CD4-positive, alpha-beta memory T cell (primary cell): ENCODE data around the gene FAM9C. TPM values are rescaled to one million over a fixed set of nuclear protein-coding genes. Genes with fewer than 3 reads are reported as not detected.

ENCODE experiments used
- CTCF ChIA-PET: fragments of 350-600 bp; sonication (Branson Sonifier 250); formaldehyde crosslinking; loops from one replicate; lab custom pipeline; 2021; ENCODE audit warnings: inconsistent platforms; ENCODE audit not compliant: partially characterized antibody; lab: Charles Lee
- POLR2A ChIA-PET: fragments of 350-600 bp; sonication (Branson Sonifier 250); formaldehyde crosslinking; loops from one replicate; lab custom pipeline; 2021; ENCODE audit not compliant: partially characterized antibody; lab: Charles Lee
- DNase-seq, 5 donors: peaks; one replicate each; pipeline versions ENCODE4 v3.0.0 to v3.0.0-alpha.2; 2020 to 2022; ENCODE audit warnings: mixed read lengths in 1 of 5
- H3K27ac ChIP-seq: one replicate; pipeline ENCODE4 v1.7.0; 2013; ENCODE audit warnings: low read depth, low read length
- H3K27me3 ChIP-seq: 2 replicates; pipeline ENCODE4 v1.7.0; 2013; ENCODE audit warnings: mild to moderate bottlenecking, low read length, moderate library complexity; ENCODE audit not compliant: insufficient read depth
- H3K36me3 ChIP-seq: 2 replicates; pipeline ENCODE4 v1.7.0; 2013; ENCODE audit warnings: mild to moderate bottlenecking, low read length, moderate library complexity; ENCODE audit not compliant: insufficient read depth
- H3K4me1 ChIP-seq: 2 replicates; pipeline ENCODE4 v1.7.0; 2013; ENCODE audit warnings: mild to moderate bottlenecking, low read length, moderate library complexity; ENCODE audit not compliant: insufficient read depth
- H3K4me3 ChIP-seq, 2 donors: one replicate each; pipeline ENCODE4 v1.7.0; 2013; ENCODE audit warnings: low read length in 2 of 2, mild to moderate bottlenecking in 1 of 2
- H3K9me3 ChIP-seq, 2 donors: one replicate each; pipeline ENCODE4 v1.7.0; 2013; ENCODE audit warnings: low read length in 2 of 2, control low read depth in 1 of 2; ENCODE audit not compliant: control insufficient read depth in 1 of 2
- H3K27ac Mint-ChIP-seq, 7 donors: one replicate each; pipeline ENCODE4 v1.8.0; 2020 to 2021; ENCODE audit warnings: mixed read lengths in 7 of 7, mild to moderate bottlenecking in 6 of 7, inconsistent platforms in 3 of 7, moderate library complexity in 3 of 7
- H3K27me3 Mint-ChIP-seq, 2 donors: one replicate each; pipeline ENCODE4 v1.8.0; 2020 to 2021; ENCODE audit warnings: mixed read lengths in 2 of 2
- H3K36me3 Mint-ChIP-seq, 2 donors: one replicate each; pipeline ENCODE4 v1.8.0; 2020 to 2021; ENCODE audit warnings: mixed read lengths in 2 of 2, inconsistent platforms in 1 of 2, mild to moderate bottlenecking in 1 of 2
- H3K4me1 Mint-ChIP-seq, 4 donors: one replicate each; pipeline ENCODE4 v1.8.0; 2020 to 2021; ENCODE audit warnings: mixed read lengths in 4 of 4, mild to moderate bottlenecking in 1 of 4
- H3K4me3 Mint-ChIP-seq, 8 donors: one replicate each; pipeline ENCODE4 v1.8.0; 2020 to 2021; ENCODE audit warnings: mixed read lengths in 8 of 8, mild to moderate bottlenecking in 7 of 8, moderate library complexity in 6 of 8, inconsistent platforms in 3 of 8
- H3K9me3 Mint-ChIP-seq, 8 donors: one replicate each; pipeline ENCODE4 v1.8.0; 2020 to 2021; ENCODE audit warnings: mixed read lengths in 8 of 8, mild to moderate bottlenecking in 5 of 8, inconsistent platforms in 3 of 8, moderate library complexity in 1 of 8
- intact Hi-C: fragments of 100-400 bp; cut with micrococcal nuclease; formaldehyde crosslinking; loops from one replicate; pipeline ENCODE4 v1.15.1; 2023
- polyA plus RNA-seq, 2 donors: library from polyadenylated mRNA; unstranded; fragments of 300-500 nt; fragmentation: Illumina TruSeq; gene quantifications; one replicate each; pipeline ENCODE4 v1.2.3, GENCODE V29; 2021
- total RNA-seq, 2 experiments: library from RNA; stranded (reverse); gene quantifications; one replicate each; pipeline ENCODE4 v1.2.3, GENCODE V29; 2021

Gene FAM9C
- total and polyA plus RNA-seq, 4 experiments from 2014 or later: 0.34 TPM; not detected in 3

- Histone ChIP-seq H3K27me3 (no peaks in the 10 kb centered on the region), H3K4me1 (peaks cover 100% of the 10 kb centered on the region), H3K27ac (peak overlapping the region; percentile 62), H3K9me3 (no peaks in the 10 kb centered on the region), H3K4me3 (peak overlapping the region in 1 of 2 donors; percentile 27), H3K36me3 (no peaks in the 10 kb centered on the region)
- CTCF ChIA-PET: interaction anchor here (0.7 to 3.2 kb wide), 6 partner anchors 27 to 133 kb away, joined by 3 to 14 read pairs (median 3); no protein-coding TSS in a partner anchor
- peaks cover 0 to 3% of the 10 kb centered on the region in 2 donors for H3K36me3 Mint-ChIP-seq
- POLR2A ChIA-PET: interaction anchor here (0.6 to 32.7 kb wide), 11 partner anchors 8 to 132 kb away, joined by 3 to 1769 read pairs (median 4); partner anchors contain the start of gene TMSB4X
- DNase-seq: no peak
- no peaks in the 10 kb centered on the region for H3K27me3 Mint-ChIP-seq
- peak overlapping the region; percentile 84 to 95 (median 93) for H3K27ac Mint-ChIP-seq
- H3K4me1 Mint-ChIP-seq: peaks cover 57 to 96% (median 77%) of the 10 kb centered on the region in 4 donors
- intact Hi-C loops: no loop called here
- peak overlapping the region; percentile 33 to 81 (median 66) for H3K4me3 Mint-ChIP-seq
- H3K9me3 Mint-ChIP-seq: no peaks in the 10 kb centered on the region
Observed at GRCh38 chrX:13078739-13079444, 34.5 kb upstream of the FAM9C start.

- no peaks in the 10 kb centered on the region for H3K27me3 ChIP-seq
- ChIA-PET CTCF (interaction anchor here (0.7 to 3.2 kb wide), 7 partner anchors 10 to 131 kb away, joined by 3 to 14 read pairs (median 3); no protein-coding TSS in a partner anchor), POLR2A (interaction anchor here (0.7 to 32.7 kb wide), 17 partner anchors 10 to 122 kb away, joined by 3 to 1769 read pairs (median 4); partner anchors contain the start of gene TMSB4X)
- H3K4me3 ChIP-seq: no peak overlapping the region
- Mint-ChIP-seq H3K4me3 (peak overlapping the region in 3 of 8 donors; percentile 53 to 80 (median 55)), H3K9me3 (no peaks in the 10 kb centered on the region), H3K27me3 (no peaks in the 10 kb centered on the region), H3K4me1 (peaks cover 46 to 78% (median 63%) of the 10 kb centered on the region in 4 donors), H3K36me3 (peaks cover 0 to 3% of the 10 kb centered on the region in 2 donors), H3K27ac (peak overlapping the region; percentile 61 to 95 (median 84))
- H3K9me3 ChIP-seq: no peaks in the 10 kb centered on the region
- peaks cover 88% of the 10 kb centered on the region for H3K4me1 ChIP-seq
- H3K36me3 ChIP-seq: no peaks in the 10 kb centered on the region
- peak in 1 of 5 donors; percentile 51 for DNase-seq
- intact Hi-C loops: no loop called here
- H3K27ac ChIP-seq: peak overlapping the region; percentile 62
Observed at GRCh38 chrX:13077168-13077567, 32.7 kb upstream of the FAM9C start.

GRCh38 chrX:13076176-13076961 is 31.9 kb upstream of the FAM9C start:
- peaks cover 80% of the 10 kb centered on the region for H3K4me1 ChIP-seq
- H3K27ac Mint-ChIP-seq: peak overlapping the region; percentile 58 to 95 (median 87)
- H3K27ac ChIP-seq: no peak overlapping the region
- no peak for DNase-seq
- CTCF ChIA-PET: interaction anchor here (0.7 to 3.2 kb wide), 6 partner anchors 11 to 130 kb away, joined by 3 to 14 read pairs (median 4); no protein-coding TSS in a partner anchor
- H3K4me3 ChIP-seq: no peak overlapping the region
- peaks cover 0 to 3% of the 10 kb centered on the region in 2 donors for H3K36me3 Mint-ChIP-seq
- POLR2A ChIA-PET: interaction anchor here (0.7 to 32.7 kb wide), 17 partner anchors 9 to 121 kb away, joined by 3 to 1769 read pairs (median 4); partner anchors contain the start of gene TMSB4X
- H3K4me1 Mint-ChIP-seq: peaks cover 38 to 70% (median 55%) of the 10 kb centered on the region in 4 donors
- H3K27me3 ChIP-seq: no peaks in the 10 kb centered on the region
- H3K27me3 Mint-ChIP-seq: no peaks in the 10 kb centered on the region
- no peaks in the 10 kb centered on the region for H3K36me3 ChIP-seq
- intact Hi-C loops: no loop called here
- peaks cover 0 to under 1% (median 0%) of the 10 kb centered on the region in 8 donors for H3K9me3 Mint-ChIP-seq
- H3K4me3 Mint-ChIP-seq: peak overlapping the region in 4 of 8 donors; percentile 5 to 62 (median 51)
- no peaks in the 10 kb centered on the region for H3K9me3 ChIP-seq

- H3K4me3 ChIP-seq: no peak overlapping the region
- no peaks in the 10 kb centered on the region for H3K9me3 ChIP-seq
- Mint-ChIP-seq H3K4me3 (peak overlapping the region in 4 of 8 donors; percentile 38 to 67 (median 56)), H3K36me3 (peaks cover 0 to 3% of the 10 kb centered on the region in 2 donors), H3K9me3 (peaks cover 0 to 9% (median 4%) of the 10 kb centered on the region in 8 donors), H3K4me1 (peaks cover 27 to 53% (median 41%) of the 10 kb centered on the region in 4 donors), H3K27ac (peak overlapping the region; percentile 67 to 96 (median 86)), H3K27me3 (no peaks in the 10 kb centered on the region)
- POLR2A ChIA-PET: interaction anchor here (0.9 to 32.7 kb wide), 14 partner anchors 12 to 124 kb away, joined by 3 to 1769 read pairs (median 6); partner anchors contain the start of gene TMSB4X
- intact Hi-C loops: loop anchor here (1.0 to 2.0 kb wide), 2 partner anchors 13 to 22 kb away; no protein-coding TSS in a partner anchor
- CTCF ChIA-PET: interaction anchor here (0.7 to 2.1 kb wide), 3 partner anchors 124 to 413 kb away, joined by 3 to 6 read pairs (median 3); no protein-coding TSS in a partner anchor
- H3K36me3 ChIP-seq: no peaks in the 10 kb centered on the region
- H3K4me1 ChIP-seq: peaks cover 62% of the 10 kb centered on the region
- peak in 2 of 5 donors; percentile 31 to 45 for DNase-seq
- peak overlapping the region; percentile 13 for H3K27ac ChIP-seq
- no peaks in the 10 kb centered on the region for H3K27me3 ChIP-seq
Observed at GRCh38 chrX:13074297-13075262, 30.2 kb upstream of the FAM9C start.

GRCh38 chrX:13069771-13070416 is 25.5 kb upstream of the FAM9C start:
- POLR2A ChIA-PET: interaction anchor here (1.6 to 32.7 kb wide), 2 partner anchors 10 to 92 kb away, joined by 4 to 1769 read pairs; partner anchors contain the start of gene TMSB4X
- H3K27ac ChIP-seq: no peak overlapping the region
- no peaks in the 10 kb centered on the region for H3K36me3 ChIP-seq
- H3K36me3 Mint-ChIP-seq: peaks cover 6 to 10% of the 10 kb centered on the region in 2 donors
- no peak overlapping the region for H3K4me3 Mint-ChIP-seq
- H3K4me1 Mint-ChIP-seq: peaks cover 13 to 31% (median 17%) of the 10 kb centered on the region in 4 donors
- peaks cover 16% of the 10 kb centered on the region for H3K4me1 ChIP-seq
- no peaks in the 10 kb centered on the region for H3K27me3 Mint-ChIP-seq
- intact Hi-C loops: no loop called here
- CTCF ChIA-PET: no interaction called here
- no peaks in the 10 kb centered on the region for H3K27me3 ChIP-seq
- peaks cover 0 to 30% (median 16%) of the 10 kb centered on the region in 8 donors for H3K9me3 Mint-ChIP-seq
- DNase-seq: no peak
- no peaks in the 10 kb centered on the region for H3K9me3 ChIP-seq
- no peak overlapping the region for H3K4me3 ChIP-seq
- H3K27ac Mint-ChIP-seq: no peak overlapping the region
